LNCaP clone FGC (cell line): ENCODE data around the gene HDGFL2.

Source experiments
- DNase-seq: peaks from one replicate; pipeline ENCODE4 v3.0.0-alpha.2; 2011; ENCODE audit warnings: low read depth
- H3K4me3 ChIP-seq: 2 replicates; pipeline ENCODE4 v1.5.1; 2011; ENCODE audit warnings: mild to moderate bottlenecking, low read depth, low read length, control low read depth
- CTCF ChIP-seq: IDR thresholded peaks from 2 replicates; pipeline ENCODE4 v1.5.1; 2012; ENCODE audit warnings: mild to moderate bottlenecking; ENCODE audit not compliant: control insufficient read depth, insufficient read depth; ENCODE audit errors: extremely low read depth

The HDGFL2 gene

DNA sequence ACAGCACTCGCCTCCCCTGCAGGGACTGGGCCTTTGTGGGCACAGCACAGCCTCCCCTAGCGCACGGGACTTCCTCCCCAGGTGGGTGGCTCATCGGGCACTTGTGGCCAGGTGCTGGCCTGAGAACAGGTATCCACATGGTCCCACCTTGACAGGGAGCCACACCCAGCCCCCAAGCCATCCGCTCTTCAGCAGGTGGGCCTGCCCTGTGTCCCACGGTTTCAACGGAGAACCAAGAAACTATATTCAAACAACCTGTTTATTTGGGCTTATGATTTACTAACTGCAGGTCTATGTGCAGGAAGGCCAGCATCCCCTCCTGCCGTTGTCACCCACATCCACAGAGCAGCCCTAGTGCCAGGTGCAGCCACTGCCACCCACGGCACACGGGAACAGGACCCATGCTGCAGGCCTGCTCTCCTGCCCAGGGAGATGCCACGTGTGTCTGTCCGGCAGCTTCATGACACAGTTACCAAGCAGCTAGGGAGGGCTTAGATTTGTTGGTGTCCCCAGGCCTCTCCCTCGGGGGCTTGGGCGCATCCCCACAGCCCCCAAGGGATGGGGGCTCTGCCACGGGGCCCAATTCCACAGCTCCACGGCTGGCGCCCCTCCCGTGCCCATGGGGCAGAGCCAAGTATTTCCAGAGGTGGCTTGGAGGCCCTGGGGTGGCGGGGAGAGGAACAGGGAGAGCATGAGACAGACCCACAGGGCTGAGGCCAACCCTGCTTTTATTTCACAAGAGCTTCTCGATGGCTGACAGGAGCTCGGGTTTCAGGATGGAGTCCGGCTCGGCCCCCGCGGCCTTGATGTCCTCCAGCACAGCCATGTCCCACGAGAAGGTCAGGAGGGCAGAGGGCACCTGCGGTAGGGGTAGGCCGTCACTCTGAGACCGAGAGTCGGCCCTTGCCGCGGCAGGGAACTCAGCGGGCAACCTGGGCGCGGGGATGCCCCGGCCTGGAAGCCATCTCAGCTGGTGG is 27.0 kb upstream of the HDGFL2 start:
- H3K4me3 ChIP-seq, result no peak overlapping the region
- TF ChIP-seq CTCF, result no peak
- no peak for DNase-seq

GRCh38 chr19:4445963-4446703 is 26.0 kb upstream of the HDGFL2 start:
- H3K4me3 ChIP-seq, result no peak overlapping the region
- no peak for TF ChIP-seq CTCF
- no peak for DNase-seq

- no peak overlapping the region for H3K4me3 ChIP-seq
- no peak for DNase-seq
- TF ChIP-seq CTCF, result no peak
Observed at GRCh38 chr19:4446704-4447200, 25.3 kb upstream of the HDGFL2 start.

- H3K4me3 ChIP-seq, result no peak overlapping the region
- no peak for DNase-seq
- no peak for TF ChIP-seq CTCF
Observed at GRCh38 chr19:4447327-4448146, 24.6 kb upstream of the HDGFL2 start.

DNA sequence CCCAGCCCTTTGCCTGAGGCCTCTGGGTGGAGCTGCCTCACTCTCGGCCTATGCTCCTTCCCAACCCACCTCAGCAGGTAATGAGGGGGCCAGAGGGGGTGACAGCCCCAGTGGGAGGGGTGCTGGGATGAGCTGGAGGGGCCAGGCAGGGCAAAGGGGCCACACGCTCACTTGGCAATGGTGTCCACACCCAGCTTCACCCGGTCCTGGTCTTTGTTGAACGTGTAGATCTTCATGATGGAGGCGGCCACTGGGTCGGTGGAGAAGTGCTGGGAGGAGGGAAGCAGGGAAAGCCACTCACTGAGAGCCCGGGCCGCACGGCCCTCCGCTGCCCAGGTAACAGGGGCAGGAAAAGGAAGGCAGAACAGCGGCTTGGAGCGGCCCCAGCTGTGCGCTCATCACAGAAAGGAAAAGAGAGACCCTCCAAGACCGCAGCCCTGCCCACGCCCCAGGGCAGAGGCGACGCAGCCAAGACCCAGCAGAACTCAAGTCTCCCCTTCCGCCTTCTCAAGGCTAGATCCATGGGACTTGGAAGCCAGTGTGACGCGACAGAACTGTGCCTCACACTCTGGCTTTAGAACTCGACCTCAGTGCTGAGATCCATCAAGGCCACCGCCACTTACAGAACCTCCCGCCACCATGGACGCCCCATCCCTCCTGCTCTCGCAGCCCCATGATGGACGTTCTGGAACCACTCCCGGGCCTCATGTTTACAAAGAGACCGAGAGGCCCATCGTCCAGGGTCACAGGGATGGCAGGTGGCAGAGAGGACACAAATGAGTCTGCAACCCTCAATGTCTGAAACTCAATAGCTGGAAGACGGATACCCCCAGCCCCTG is 23.7 kb upstream of the HDGFL2 start:
- H3K4me3 ChIP-seq, result no peak overlapping the region
- TF ChIP-seq CTCF, result no peak
- DNase-seq, result no peak
